ENCODE measurements around the gene INSIG1. TPM values are rescaled to one million over a fixed set of nuclear protein-coding genes. Genes with fewer than 3 reads are reported as not detected.
A peak's percentile ranks its signal among the peaks of the same experiment; 100 is the strongest.

INSIG1 gene
- polyA plus RNA-seq, 5 donors, result 12.9 to 26.6 (median 20.0) TPM

- DNase-seq, result peak; percentile 57 to 69
Measured at GRCh38 chr7:155344618-155345433, 47.1 kb downstream of the INSIG1 start.

GRCh38 chr7:155345490-155345889 lies 47.8 kb downstream of the INSIG1 start:
- DNase-seq, result no peak

GRCh38 chr7:155346285-155346684 lies 48.6 kb downstream of the INSIG1 start:
- DNase-seq, result no peak

GRCh38 chr7:155348806-155349205 lies 51.1 kb downstream of the INSIG1 start:
- no peak for DNase-seq

GRCh38 chr7:155349601-155350331 lies 52.1 kb downstream of the INSIG1 start:
- no peak for DNase-seq

GRCh38 chr7:155351120-155351870 lies 53.6 kb downstream of the INSIG1 start:
- DNase-seq, result no peak

GRCh38 chr7:155352076-155352752 lies 54.5 kb downstream of the INSIG1 start:
- DNase-seq, result no peak

GRCh38 chr7:155352753-155353115 lies 55.1 kb downstream of the INSIG1 start:
- DNase-seq, result no peak

GRCh38 chr7:155353256-155353897 lies 55.7 kb downstream of the INSIG1 start:
- no peak for DNase-seq

GRCh38 chr7:155354371-155355048 lies 56.8 kb downstream of the INSIG1 start:
- no peak for DNase-seq

- no peak for DNase-seq
Measured at GRCh38 chr7:155355176-155355575, 57.5 kb downstream of the INSIG1 start.

GRCh38 chr7:155355745-155356144 lies 58.1 kb downstream of the INSIG1 start:
- no peak for DNase-seq

GRCh38 chr7:155356323-155357105 lies 58.8 kb downstream of the INSIG1 start:
- no peak for DNase-seq

GRCh38 chr7:155357573-155358041 lies 59.9 kb downstream of the INSIG1 start:
- DNase-seq, result no peak

- DNase-seq, result no peak
Measured at GRCh38 chr7:155358066-155358947, 60.6 kb downstream of the INSIG1 start.

- no peak for DNase-seq
Measured at GRCh38 chr7:155358948-155359712, 61.5 kb downstream of the INSIG1 start.
